Measurements from ENCODE around the gene MANSC4. TPM values are rescaled to one million over a fixed set of nuclear protein-coding genes. Genes with fewer than 3 reads are reported as not detected.

The MANSC4 gene
- polyA plus RNA-seq, 1 donor from 2014 or later: 0.43 TPM

DNA sequence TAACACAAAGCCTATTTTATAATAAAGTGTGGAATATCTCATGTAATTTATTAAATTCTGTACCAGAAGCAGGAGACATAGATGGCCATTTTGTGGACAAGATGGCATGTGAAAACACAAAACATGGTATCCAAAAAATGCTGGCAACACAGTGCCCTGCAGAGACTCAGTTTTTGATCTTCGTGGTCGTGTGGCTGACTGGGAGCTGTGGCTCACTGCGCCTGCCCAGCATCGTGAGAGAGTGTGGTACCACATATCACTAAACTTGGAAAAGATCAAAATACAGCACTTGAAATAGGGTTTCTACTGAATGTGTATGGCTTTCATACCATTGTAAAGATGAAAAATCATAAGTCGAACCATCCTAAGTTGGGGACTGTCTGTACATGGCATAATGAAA, 43.0 kb upstream of the MANSC4 start:
- H3K27ac ChIP-seq (ENCODE audit: low read length): no peak overlapping the region
- no peaks in the 10 kb centered on the region for H4K20me1 ChIP-seq (ENCODE audit: insufficient read depth)
- H3K4me3 ChIP-seq (ENCODE audit: low read length): no peak overlapping the region
- H3K9ac ChIP-seq (ENCODE audit: low read length): no peak overlapping the region
- no peaks in the 10 kb centered on the region for H3K79me2 ChIP-seq (replicated peaks; ENCODE audit: insufficient read depth, low read length)
- no peak overlapping the region for H3K4me2 ChIP-seq (ENCODE audit: low read length)
- H3K27me3 ChIP-seq (ENCODE audit: insufficient read depth, low read depth, low read length): no peaks in the 10 kb centered on the region
- no peaks in the 10 kb centered on the region for H3K9me3 ChIP-seq (ENCODE audit: low read length)
- no peaks in the 10 kb centered on the region for H3K36me3 ChIP-seq (ENCODE audit: insufficient read depth, low read length)
- no peak overlapping the region for H2AFZ ChIP-seq (ENCODE audit: low read depth, low read length)
- no peaks in the 10 kb centered on the region for H3F3A ChIP-seq (ENCODE audit: insufficient read depth, low read length, poor library complexity, severe bottlenecking)
- H3K9me2 ChIP-seq (ENCODE audit: insufficient read depth, low read length): no peaks in the 10 kb centered on the region
- no peak for TF ChIP-seq RAD21 (conservative IDR thresholded peaks at IDR 0.05)
- TF ChIP-seq MXI1 (conservative IDR thresholded peaks at IDR 0.05; ENCODE audit: poor library complexity, severe bottlenecking): no peak
- TF ChIP-seq, protein P1, sequence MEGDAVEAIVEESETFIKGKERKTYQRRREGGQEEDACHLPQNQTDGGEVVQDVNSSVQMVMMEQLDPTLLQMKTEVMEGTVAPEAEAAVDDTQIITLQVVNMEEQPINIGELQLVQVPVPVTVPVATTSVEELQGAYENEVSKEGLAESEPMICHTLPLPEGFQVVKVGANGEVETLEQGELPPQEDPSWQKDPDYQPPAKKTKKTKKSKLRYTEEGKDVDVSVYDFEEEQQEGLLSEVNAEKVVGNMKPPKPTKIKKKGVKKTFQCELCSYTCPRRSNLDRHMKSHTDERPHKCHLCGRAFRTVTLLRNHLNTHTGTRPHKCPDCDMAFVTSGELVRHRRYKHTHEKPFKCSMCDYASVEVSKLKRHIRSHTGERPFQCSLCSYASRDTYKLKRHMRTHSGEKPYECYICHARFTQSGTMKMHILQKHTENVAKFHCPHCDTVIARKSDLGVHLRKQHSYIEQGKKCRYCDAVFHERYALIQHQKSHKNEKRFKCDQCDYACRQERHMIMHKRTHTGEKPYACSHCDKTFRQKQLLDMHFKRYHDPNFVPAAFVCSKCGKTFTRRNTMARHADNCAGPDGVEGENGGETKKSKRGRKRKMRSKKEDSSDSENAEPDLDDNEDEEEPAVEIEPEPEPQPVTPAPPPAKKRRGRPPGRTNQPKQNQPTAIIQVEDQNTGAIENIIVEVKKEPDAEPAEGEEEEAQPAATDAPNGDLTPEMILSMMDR (IDR thresholded peaks at IDR 0.05; ENCODE audit: poor library complexity, severe bottlenecking): no peak
- no peak for TF ChIP-seq POLR2AphosphoS5 (IDR thresholded peaks at IDR 0.05)
- TF ChIP-seq EZH2 (IDR thresholded peaks at IDR 0.05; ENCODE audit: borderline replicate concordance, insufficient read depth, low read length, poor library complexity, severe bottlenecking): no peak
- TF ChIP-seq TAF1 (IDR thresholded peaks at IDR 0.05; ENCODE audit: low read depth): no peak
- TF ChIP-seq, protein P2, sequence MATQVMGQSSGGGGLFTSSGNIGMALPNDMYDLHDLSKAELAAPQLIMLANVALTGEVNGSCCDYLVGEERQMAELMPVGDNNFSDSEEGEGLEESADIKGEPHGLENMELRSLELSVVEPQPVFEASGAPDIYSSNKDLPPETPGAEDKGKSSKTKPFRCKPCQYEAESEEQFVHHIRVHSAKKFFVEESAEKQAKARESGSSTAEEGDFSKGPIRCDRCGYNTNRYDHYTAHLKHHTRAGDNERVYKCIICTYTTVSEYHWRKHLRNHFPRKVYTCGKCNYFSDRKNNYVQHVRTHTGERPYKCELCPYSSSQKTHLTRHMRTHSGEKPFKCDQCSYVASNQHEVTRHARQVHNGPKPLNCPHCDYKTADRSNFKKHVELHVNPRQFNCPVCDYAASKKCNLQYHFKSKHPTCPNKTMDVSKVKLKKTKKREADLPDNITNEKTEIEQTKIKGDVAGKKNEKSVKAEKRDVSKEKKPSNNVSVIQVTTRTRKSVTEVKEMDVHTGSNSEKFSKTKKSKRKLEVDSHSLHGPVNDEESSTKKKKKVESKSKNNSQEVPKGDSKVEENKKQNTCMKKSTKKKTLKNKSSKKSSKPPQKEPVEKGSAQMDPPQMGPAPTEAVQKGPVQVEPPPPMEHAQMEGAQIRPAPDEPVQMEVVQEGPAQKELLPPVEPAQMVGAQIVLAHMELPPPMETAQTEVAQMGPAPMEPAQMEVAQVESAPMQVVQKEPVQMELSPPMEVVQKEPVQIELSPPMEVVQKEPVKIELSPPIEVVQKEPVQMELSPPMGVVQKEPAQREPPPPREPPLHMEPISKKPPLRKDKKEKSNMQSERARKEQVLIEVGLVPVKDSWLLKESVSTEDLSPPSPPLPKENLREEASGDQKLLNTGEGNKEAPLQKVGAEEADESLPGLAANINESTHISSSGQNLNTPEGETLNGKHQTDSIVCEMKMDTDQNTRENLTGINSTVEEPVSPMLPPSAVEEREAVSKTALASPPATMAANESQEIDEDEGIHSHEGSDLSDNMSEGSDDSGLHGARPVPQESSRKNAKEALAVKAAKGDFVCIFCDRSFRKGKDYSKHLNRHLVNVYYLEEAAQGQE (IDR thresholded peaks at IDR 0.05; ENCODE audit: borderline replicate concordance): no peak
- TF ChIP-seq EP300 (conservative IDR thresholded peaks at IDR 0.05; ENCODE audit: poor library complexity, severe bottlenecking): no peak
- TF ChIP-seq SMC3 (conservative IDR thresholded peaks at IDR 0.05; ENCODE audit: poor library complexity): no peak

DNA sequence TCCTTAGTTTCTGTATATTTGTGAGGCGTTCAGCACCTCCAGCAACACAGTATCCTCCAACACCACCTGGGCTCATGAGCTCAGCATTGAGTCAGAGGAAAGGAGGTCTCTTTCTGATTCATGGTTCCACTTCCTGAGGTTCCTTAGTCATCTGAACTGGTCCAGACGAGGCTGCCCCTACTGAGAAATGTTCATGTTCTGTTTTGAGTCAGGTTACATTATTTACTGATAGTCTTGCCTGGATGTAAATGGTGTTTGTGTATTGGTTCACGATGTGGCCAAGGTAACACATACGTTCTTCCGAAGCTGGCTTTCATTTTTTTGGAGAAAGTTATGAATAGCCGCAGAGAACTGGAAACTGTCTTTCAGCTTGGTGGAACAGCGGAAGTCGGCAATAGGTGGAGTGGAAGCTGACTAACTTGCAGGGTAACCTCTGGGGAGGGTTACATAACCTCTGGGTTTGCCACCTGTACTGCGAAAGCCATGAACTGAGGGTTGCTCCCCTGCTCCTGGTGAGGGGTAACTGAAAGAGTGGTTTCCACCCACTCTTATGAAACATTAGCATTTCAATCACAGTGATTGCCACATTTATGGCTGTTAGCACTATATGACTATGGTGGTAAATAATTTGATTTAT, 42.2 kb upstream of the MANSC4 start:
- Histone ChIP-seq H3K9ac (ENCODE audit: low read length) (no peak overlapping the region), H3F3A (ENCODE audit: insufficient read depth, low read length, poor library complexity, severe bottlenecking) (no peaks in the 10 kb centered on the region), H3K27me3 (ENCODE audit: insufficient read depth, low read depth, low read length) (no peaks in the 10 kb centered on the region), H3K79me2 (replicated peaks; ENCODE audit: insufficient read depth, low read length) (no peaks in the 10 kb centered on the region), H2AFZ (ENCODE audit: low read depth, low read length) (no peak overlapping the region), H3K36me3 (ENCODE audit: insufficient read depth, low read length) (no peaks in the 10 kb centered on the region), H3K4me2 (ENCODE audit: low read length) (no peak overlapping the region), H3K9me2 (ENCODE audit: insufficient read depth, low read length) (no peaks in the 10 kb centered on the region), H4K20me1 (ENCODE audit: insufficient read depth) (no peaks in the 10 kb centered on the region), H3K9me3 (ENCODE audit: low read length) (no peaks in the 10 kb centered on the region), H3K4me3 (ENCODE audit: low read length) (no peak overlapping the region), H3K27ac (ENCODE audit: low read length) (no peak overlapping the region)
- no peak for TF ChIP-seq EZH2 (IDR thresholded peaks at IDR 0.05; ENCODE audit: borderline replicate concordance, insufficient read depth, low read length, poor library complexity, severe bottlenecking)
- no peak for TF ChIP-seq SMC3 (conservative IDR thresholded peaks at IDR 0.05; ENCODE audit: poor library complexity)
- TF ChIP-seq, protein P2 (IDR thresholded peaks at IDR 0.05; ENCODE audit: borderline replicate concordance): no peak

All from neural cell (in vitro differentiated cells).